Activated gamma-delta T cell treated with Interleukin-2 at 50 U/mL for 16 hours (primary cell): ENCODE measurements around the gene GUCY2F.

Source experiments
- DNase-seq: peaks from one replicate; pipeline ENCODE4 v3.0.0-alpha.2; 2020

The GUCY2F gene

GRCh38 chrX:109481986-109482385 lies at the start of gene GUCY2F:
Gene GUCY2F (minus strand): TSS chrX:109482086. CDS start chrX:109475936, 6,150 bp downstream.
- DNase-seq, result no peak

GRCh38 chrX:109519001-109519400 lies 37.1 kb upstream of the GUCY2F start:
- no peak for DNase-seq

GRCh38 chrX:109511113-109511512 lies 29.2 kb upstream of the GUCY2F start:
- no peak for DNase-seq

- no peak for DNase-seq
These were observed 27.0 kb upstream of the GUCY2F start for GRCh38 chrX:109508915-109509314.

- DNase-seq, result no peak
These were observed 19.3 kb upstream of the GUCY2F start for GRCh38 chrX:109501176-109501575.

- DNase-seq, result no peak
These were observed 16.5 kb upstream of the GUCY2F start for GRCh38 chrX:109498434-109498833.

GRCh38 chrX:109489174-109489573 lies 7.3 kb upstream of the GUCY2F start:
- no peak for DNase-seq

- no peak for DNase-seq
These were observed 5.8 kb upstream of the GUCY2F start for GRCh38 chrX:109487640-109488039.

- DNase-seq, result peak; percentile 49
These were observed 3.8 kb upstream of the GUCY2F start for GRCh38 chrX:109485470-109486340.

GRCh38 chrX:109484886-109485285 lies 3.0 kb upstream of the GUCY2F start:
- no peak for DNase-seq

GRCh38 chrX:109475174-109475891 lies 6.6 kb downstream of the GUCY2F start:
- no peak for DNase-seq

GRCh38 chrX:109472939-109473735 lies 8.7 kb downstream of the GUCY2F start:
- DNase-seq, result no peak

GRCh38 chrX:109464231-109464630 lies 17.7 kb downstream of the GUCY2F start:
- no peak for DNase-seq

- DNase-seq, result no peak
These were observed 18.1 kb downstream of the GUCY2F start for GRCh38 chrX:109463784-109464183.

GRCh38 chrX:109448282-109448938 lies 33.5 kb downstream of the GUCY2F start:
- no peak for DNase-seq

GRCh38 chrX:109441266-109441665 lies 40.6 kb downstream of the GUCY2F start:
- no peak for DNase-seq

- no peak for DNase-seq
These were observed 41.4 kb downstream of the GUCY2F start for GRCh38 chrX:109440475-109440874.

GRCh38 chrX:109409181-109409580 lies 72.7 kb downstream of the GUCY2F start:
- DNase-seq, result no peak

- DNase-seq, result no peak
These were observed 78.0 kb downstream of the GUCY2F start for GRCh38 chrX:109403922-109404321.

- DNase-seq, result no peak
These were observed 82.1 kb downstream of the GUCY2F start for GRCh38 chrX:109399831-109400230.

GRCh38 chrX:109398833-109399232 lies 83.1 kb downstream of the GUCY2F start:
- no peak for DNase-seq

GRCh38 chrX:109398061-109398460 lies 83.8 kb downstream of the GUCY2F start:
- DNase-seq, result no peak

GRCh38 chrX:109393859-109394258 lies 88.0 kb downstream of the GUCY2F start:
- DNase-seq, result no peak
